Activated T-cell treated with anti-CD3 and anti-CD28 coated beads, Interleukin-2, amount 50 U/mL, for 72 hours (primary cell): ENCODE results near the gene BAIAP2. TPM values are rescaled to one million over a fixed set of nuclear protein-coding genes. Genes with fewer than 3 reads are reported as not detected.

Experiments used
- ATAC-seq, 2 donors: fragments of 150-1000 bp; cut with Tn5 transposase; replicated peaks in 1 of 2; 2 replicates each; pipeline ENCODE4 v1.10.0; 2021; ENCODE audit warnings: moderate library complexity in 2 of 2, mild to moderate bottlenecking in 1 of 2
- DNase-seq, 2 donors: peaks; one replicate each; pipeline ENCODE4 v3.0.0; 2021 to 2022; ENCODE audit warnings: mixed read lengths in 1 of 2
- H3K27ac Mint-ChIP-seq: one replicate; pipeline ENCODE4 v1.8.0; 2022; ENCODE audit warnings: mild to moderate bottlenecking, moderate library complexity, mixed read lengths
- H3K27me3 Mint-ChIP-seq: one replicate; pipeline ENCODE4 v1.8.0; 2022; ENCODE audit warnings: low read depth, mixed read lengths
- H3K36me3 Mint-ChIP-seq, 2 donors: one replicate each; pipeline ENCODE4 v1.8.0; 2022; ENCODE audit warnings: mixed read lengths in 2 of 2, mild to moderate bottlenecking in 1 of 2; ENCODE audit not compliant: insufficient read depth in 2 of 2
- H3K4me1 Mint-ChIP-seq: one replicate; pipeline ENCODE4 v1.8.0; 2022; ENCODE audit warnings: low read depth, mixed read lengths
- H3K4me3 Mint-ChIP-seq, 2 donors: one replicate each; pipeline ENCODE4 v1.8.0; 2022; ENCODE audit warnings: mild to moderate bottlenecking in 2 of 2, mixed read lengths in 2 of 2, moderate library complexity in 2 of 2
- H3K9me3 Mint-ChIP-seq, 2 donors: one replicate each; pipeline ENCODE4 v1.8.0; 2022; ENCODE audit warnings: mixed read lengths in 2 of 2
- total RNA-seq, 2 donors: library from RNA; stranded (reverse); gene quantifications; one replicate each; pipeline ENCODE4 v1.2.3, GENCODE V29; 2022

The BAIAP2 gene, protein sequence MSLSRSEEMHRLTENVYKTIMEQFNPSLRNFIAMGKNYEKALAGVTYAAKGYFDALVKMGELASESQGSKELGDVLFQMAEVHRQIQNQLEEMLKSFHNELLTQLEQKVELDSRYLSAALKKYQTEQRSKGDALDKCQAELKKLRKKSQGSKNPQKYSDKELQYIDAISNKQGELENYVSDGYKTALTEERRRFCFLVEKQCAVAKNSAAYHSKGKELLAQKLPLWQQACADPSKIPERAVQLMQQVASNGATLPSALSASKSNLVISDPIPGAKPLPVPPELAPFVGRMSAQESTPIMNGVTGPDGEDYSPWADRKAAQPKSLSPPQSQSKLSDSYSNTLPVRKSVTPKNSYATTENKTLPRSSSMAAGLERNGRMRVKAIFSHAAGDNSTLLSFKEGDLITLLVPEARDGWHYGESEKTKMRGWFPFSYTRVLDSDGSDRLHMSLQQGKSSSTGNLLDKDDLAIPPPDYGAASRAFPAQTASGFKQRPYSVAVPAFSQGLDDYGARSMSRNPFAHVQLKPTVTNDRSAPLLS
- 1 to 10 TPM; 8.7 TPM for total RNA-seq

DNA sequence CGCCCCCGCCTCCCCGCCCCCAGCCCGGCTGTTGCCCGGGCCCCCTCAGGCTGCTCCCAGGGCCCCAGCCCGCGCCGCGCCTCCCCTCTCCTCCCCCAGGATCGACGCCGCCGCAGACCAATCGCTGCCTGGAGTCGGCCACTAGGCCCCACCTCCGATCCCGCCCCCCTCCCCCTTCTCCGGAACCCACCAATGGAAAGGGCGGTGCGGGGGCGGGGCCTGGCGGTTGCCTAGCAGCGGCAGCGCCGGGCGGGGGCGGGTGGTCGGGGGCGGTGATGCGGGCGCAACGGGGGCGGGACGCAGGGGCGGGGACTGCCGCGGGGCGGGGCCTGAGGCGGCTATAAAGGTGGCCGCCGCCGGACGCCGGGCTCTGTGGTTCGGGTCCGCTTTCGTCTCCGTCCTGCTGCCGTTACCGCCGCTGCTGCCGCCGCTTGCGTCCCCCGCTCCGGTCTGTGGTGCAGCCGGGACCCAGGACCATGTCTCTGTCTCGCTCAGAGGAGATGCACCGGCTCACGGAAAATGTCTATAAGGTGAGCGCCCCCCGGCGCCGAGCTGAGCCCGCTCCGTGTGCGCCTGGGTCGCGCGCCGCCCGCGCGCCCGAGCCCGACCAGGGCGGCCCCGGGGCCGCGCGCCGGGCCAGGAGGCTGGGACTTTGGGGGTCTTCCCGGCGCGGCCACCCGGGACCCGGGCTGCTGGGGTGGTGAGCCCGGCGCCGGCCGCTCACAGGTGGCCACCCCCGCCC is at the start of gene BAIAP2:
Gene BAIAP2, plus strand, starts transcription at position 373 of the 742 bp plus-strand sequence. Its CDS starts 104 bp downstream, at position 477.
- Mint-ChIP-seq H3K27me3 (peaks cover 32% of the 10 kb centered on the region), H3K4me3 (peak within 1 kb of the TSS; percentile 79 to 83), H3K9me3 (no peaks in the 10 kb centered on the region), H3K4me1 (peaks cover 18% of the 10 kb centered on the region), H3K36me3 (peaks cover 0 to 1% of the 10 kb centered on the region in 2 donors), H3K27ac (peak within 1 kb of the TSS; percentile 51)
- DNase-seq: peak; percentile 94 to 95
- ATAC-seq: peak; percentile 90

DNA sequence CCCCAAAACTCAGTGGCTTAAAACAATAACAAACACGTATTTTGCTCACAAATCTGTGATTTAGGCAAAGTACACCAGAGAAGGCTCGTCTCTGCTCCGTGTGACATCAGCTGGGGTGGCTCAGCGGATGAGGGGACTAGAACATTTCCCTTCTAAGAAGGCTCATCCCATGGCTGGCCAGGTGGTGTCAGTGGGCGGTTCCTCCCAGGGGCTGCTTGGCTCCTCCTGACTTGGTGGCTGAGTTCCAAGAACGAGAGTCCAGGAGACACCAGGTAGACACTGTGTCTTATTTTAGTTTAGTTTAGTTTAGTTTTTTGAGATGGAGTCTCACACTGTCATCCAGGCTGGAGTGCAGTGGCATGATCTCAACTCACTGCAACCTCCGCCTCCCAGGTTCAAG is 48.9 kb upstream of the BAIAP2 start:
- Mint-ChIP-seq H3K4me1 (peaks cover 5% of the 10 kb centered on the region), H3K27ac (no peak overlapping the region), H3K27me3 (peaks cover 10% of the 10 kb centered on the region), H3K9me3 (no peaks in the 10 kb centered on the region), H3K4me3 (no peak overlapping the region), H3K36me3 (no peaks in the 10 kb centered on the region)
- DNase-seq (no peak), ATAC-seq (no peak)

DNA sequence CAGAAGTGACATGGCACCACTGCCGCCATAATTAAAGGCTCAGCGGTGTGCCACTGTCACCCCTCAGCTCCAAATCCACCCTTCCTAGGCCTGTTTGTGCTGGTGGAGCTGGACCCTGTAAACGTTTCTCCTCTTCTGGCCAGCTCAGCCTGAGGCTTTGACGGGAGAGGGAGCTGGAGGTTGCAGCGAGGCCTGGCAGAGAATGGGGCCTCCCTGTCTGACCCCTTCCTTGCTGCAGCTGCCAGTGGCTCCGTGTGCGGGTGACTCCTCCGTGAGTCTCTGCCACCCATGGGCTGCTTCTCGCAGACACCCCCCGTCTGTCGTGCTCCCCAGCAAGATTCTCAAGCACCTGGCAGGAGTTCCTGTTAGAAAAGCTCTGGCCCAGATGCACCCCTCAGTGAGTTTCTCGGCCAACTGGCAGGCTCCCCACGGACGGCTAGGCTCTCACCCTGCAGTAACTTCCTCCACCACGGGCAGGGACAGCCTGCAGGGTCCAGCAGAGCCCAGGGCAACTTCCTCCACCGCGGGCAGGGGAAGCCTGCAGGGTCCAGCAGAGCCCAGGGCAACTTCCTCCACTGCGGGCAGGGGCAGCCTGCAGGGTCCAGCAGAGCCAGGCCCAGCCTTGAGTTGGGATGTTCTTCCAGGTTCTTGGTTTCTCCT is 48.0 kb upstream of the BAIAP2 start:
- H3K27me3 Mint-ChIP-seq: peaks cover 10% of the 10 kb centered on the region
- no peaks in the 10 kb centered on the region for H3K36me3 Mint-ChIP-seq
- no peak for DNase-seq
- H3K9me3 Mint-ChIP-seq: no peaks in the 10 kb centered on the region
- H3K27ac Mint-ChIP-seq: no peak overlapping the region
- no peak overlapping the region for H3K4me3 Mint-ChIP-seq
- peaks cover 8% of the 10 kb centered on the region for H3K4me1 Mint-ChIP-seq
- no peak for ATAC-seq

DNA sequence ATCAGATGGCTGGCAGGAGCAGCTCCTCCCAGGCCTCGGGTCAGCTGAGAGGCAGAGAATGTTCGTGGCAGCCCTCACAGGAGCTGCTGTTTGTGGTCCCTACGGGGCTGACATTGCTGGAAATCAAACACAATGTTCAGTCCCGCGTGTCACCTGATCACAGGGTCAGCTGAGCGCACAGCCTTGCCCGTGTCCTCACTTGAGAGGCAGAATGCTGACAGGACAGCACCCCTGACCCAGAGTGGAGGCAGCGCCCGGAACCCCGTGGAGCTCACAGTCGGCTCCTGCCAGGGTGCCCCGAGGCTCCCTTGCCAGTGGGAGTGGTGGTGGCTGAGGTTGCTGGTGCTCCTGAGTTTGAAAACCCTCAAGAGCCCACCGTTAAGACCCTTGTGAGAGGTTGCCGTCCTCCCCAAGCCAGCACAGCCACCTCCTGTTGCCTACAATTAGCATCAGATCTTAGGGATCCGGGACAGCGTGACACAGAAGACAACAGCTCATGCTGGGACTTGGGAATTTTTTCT is 47.0 kb upstream of the BAIAP2 start:
- Mint-ChIP-seq H3K9me3 (no peaks in the 10 kb centered on the region), H3K4me3 (no peak overlapping the region), H3K27ac (no peak overlapping the region), H3K4me1 (peaks cover 13% of the 10 kb centered on the region), H3K27me3 (peaks cover 7% of the 10 kb centered on the region), H3K36me3 (no peaks in the 10 kb centered on the region)
- ATAC-seq (no peak), DNase-seq (no peak)

DNA sequence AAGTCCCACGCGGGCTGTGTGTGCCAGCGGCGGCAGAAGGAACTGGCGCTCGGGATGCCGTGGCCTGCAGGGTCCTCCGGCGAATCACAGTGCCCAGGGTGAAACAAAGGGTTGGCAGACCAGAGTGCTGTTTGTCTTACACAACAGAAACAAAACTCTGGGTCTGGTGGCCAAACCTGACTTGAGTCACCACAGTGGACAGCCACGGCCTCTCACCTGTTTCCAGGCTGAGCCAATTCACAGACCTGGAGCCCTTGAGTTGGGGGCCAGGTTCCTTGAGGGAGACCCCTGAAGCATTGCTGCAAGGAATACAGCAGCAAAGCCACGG is 45.4 kb upstream of the BAIAP2 start:
- Mint-ChIP-seq H3K36me3 (no peaks in the 10 kb centered on the region), H3K4me3 (no peak overlapping the region), H3K27me3 (no peaks in the 10 kb centered on the region), H3K9me3 (no peaks in the 10 kb centered on the region), H3K4me1 (peaks cover 20% of the 10 kb centered on the region), H3K27ac (no peak overlapping the region)
- no peak for ATAC-seq
- DNase-seq: no peak

DNA sequence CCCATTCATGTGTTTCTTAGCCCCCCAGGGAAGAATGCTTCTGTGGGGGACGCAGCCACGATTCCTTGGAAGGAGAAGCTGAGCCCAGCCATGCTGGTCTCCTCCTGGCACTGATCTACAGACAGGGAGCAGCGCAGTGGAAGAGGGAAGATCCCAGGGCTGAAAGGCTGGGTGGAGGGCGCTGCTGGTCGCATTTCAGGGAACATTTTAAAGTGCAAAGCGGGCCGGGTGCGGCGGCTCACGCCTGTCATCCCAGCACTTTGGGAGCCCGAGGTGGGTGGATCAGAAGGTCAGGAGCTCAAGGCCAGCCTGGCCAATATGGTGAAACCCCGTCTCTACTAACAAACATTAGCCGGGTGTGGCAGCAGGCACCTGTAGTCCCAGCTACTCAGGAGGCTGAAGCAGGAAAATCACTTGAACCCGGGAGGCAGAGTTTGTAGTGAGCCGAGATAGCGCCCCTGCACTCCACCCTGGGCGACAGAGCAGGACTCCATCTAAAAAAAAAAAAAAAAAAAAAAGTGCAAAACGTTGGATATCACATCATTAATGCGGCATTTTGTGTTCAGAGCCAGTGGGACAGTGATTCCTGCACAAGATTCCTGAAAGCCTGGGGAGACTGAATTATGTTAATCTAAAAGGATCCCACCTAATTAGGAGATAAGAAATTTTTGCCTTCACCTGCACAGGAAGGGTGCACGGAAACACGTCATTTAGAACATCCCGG is 43.9 kb upstream of the BAIAP2 start:
- ATAC-seq: peak; percentile 1 to 56
- no peaks in the 10 kb centered on the region for H3K9me3 Mint-ChIP-seq
- H3K4me3 Mint-ChIP-seq: peak overlapping the region; percentile 76 to 80
- DNase-seq: no peak
- H3K27ac Mint-ChIP-seq: peak overlapping the region; percentile 82
- H3K4me1 Mint-ChIP-seq: peaks cover 20% of the 10 kb centered on the region
- no peaks in the 10 kb centered on the region for H3K27me3 Mint-ChIP-seq
- H3K36me3 Mint-ChIP-seq: no peaks in the 10 kb centered on the region

DNA sequence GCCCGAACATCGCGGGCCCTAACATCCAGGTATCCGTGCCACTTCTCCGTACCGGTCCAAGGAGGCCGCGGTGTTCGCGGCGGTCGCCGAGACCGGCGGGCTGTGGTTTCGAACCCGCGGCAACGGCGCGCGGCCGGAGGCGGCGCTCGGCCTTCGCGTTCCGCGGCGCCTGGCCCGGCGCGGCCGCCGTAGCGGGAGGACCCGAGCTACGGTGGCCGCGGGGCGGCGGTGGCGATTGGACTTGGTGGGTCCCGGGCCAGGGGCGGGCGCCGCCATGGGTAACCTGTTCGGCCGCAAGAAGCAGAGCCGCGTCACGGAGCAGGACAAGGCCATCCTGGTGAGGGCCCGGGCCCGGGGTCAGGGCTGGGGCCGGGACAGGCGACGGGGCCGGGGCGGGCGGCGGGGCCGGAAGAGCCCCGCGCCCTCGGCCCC is 43.3 kb upstream of the BAIAP2 start, which contains the start of gene CHMP6:
Gene CHMP6, plus strand, starts transcription at position 197 of the 432 bp plus-strand sequence. Its CDS starts 78 bp downstream, at position 275.
- peak within 1 kb of the TSS; percentile 82 for H3K27ac Mint-ChIP-seq
- H3K9me3 Mint-ChIP-seq: no peaks in the 10 kb centered on the region
- H3K4me1 Mint-ChIP-seq: peaks cover 20% of the 10 kb centered on the region
- H3K4me3 Mint-ChIP-seq: peak within 1 kb of the TSS; percentile 80 to 82
- no peaks in the 10 kb centered on the region for H3K27me3 Mint-ChIP-seq
- ATAC-seq (peak; percentile 80 to 83), DNase-seq (peak; percentile 80 to 85)
- no peaks in the 10 kb centered on the region for H3K36me3 Mint-ChIP-seq

DNA sequence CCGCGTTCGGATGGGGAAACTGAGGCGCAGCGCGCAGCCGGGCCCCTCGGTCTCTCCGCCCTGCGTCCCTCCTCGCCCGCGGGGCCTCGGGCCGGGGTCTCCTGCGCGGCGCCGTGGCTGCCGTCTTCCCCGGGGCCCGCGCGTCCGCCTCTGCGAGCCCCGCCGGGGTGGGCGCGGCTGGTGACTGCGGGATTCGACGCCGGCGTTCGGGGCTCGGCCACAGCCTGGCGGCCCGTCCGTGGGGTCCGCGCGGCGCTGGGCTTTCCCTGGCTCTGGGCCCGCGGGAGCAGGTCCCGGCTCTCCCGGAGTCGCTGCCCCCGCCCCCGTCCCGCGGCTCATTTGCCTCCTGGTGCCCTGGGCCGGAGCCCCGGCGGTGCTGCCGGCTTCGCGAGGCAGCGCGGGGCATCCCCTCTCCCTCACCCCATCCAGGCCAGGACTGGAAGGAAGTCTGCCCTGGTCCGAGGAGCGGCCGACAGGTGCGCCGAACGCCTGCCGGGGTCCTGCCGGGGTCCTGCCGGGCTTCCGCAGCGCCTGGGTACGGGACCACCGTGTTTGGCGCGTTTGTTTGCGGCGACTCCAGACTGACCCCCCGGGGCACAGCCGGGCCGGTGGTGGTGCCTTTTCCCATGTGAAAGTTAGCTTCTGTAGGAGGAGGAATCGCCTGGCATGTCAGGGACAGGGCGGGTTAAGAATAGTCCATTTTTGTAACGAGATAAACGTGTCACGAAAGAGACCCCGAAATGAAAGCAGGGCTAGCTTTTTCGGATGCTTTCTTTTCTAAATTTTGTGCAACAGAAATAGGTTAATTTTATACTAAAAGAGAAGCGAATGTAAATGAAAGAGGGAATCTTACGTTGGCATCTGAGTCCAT is 42.6 kb upstream of the BAIAP2 start:
- Mint-ChIP-seq H3K27me3 (no peaks in the 10 kb centered on the region), H3K9me3 (no peaks in the 10 kb centered on the region), H3K27ac (peak overlapping the region; percentile 60), H3K4me1 (peaks cover 20% of the 10 kb centered on the region), H3K36me3 (no peaks in the 10 kb centered on the region), H3K4me3 (peak overlapping the region; percentile 75 to 82)
- DNase-seq: no peak
- ATAC-seq: peak; percentile 39 to 53

DNA sequence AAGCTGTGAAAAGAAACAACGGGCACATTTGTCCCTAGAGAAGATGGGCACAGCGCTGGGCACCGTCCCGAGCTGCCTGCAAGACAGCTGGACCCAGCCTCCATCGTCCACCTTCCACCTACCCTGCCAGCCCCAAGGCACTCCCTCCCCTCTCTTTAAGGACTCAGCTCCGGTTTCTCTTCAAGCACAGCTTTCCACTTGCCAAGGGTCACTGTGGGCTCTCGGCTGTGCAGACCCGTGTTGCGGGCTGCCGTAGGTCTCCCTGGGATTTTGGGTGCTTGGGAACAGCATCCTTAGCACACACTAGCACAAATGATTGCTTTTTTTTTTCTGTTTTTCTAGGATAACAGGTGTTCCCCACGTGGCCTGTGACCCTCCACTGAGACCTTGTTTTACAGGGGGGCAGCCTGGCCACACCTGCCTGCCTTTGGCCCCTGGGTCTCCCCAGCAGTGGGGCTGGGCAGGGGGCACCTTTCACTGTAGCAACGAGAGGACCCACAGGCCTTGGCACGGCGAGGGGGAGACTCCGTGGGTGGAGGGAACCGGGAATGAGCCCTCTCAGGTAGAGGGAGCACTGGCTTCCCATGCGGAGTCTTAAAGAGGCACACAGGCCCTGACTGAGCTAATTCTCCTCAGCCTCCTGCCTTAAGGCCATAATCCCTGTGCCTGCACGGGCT is 41.9 kb upstream of the BAIAP2 start:
- Mint-ChIP-seq H3K4me1 (peaks cover 20% of the 10 kb centered on the region), H3K9me3 (no peaks in the 10 kb centered on the region), H3K4me3 (peak overlapping the region; percentile 75 to 82), H3K27ac (no peak overlapping the region), H3K27me3 (no peaks in the 10 kb centered on the region), H3K36me3 (no peaks in the 10 kb centered on the region)
- ATAC-seq (no peak), DNase-seq (no peak)

DNA sequence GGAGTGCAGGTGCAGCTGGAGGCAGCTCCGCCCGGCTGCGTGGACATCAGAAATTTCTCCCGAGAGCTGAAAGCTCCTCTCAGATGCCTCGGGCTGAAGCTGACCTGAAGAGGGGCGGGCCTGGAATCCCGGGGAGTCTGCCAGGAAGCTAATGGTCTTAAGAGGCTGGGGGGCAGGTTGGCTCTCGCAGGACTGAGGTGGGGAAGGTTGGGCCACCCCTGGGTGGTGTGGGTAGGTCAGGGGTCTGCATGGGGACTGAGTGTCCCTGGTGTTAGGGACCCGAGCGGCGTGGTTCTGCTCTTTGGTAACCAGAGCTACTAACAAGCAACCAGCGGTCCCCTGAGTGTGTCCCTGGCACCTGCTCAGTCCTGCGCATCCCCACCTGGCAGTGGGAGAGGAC is 39.8 kb upstream of the BAIAP2 start:
- ATAC-seq: no peak
- H3K27me3 Mint-ChIP-seq: no peaks in the 10 kb centered on the region
- no peak overlapping the region for H3K27ac Mint-ChIP-seq
- DNase-seq: no peak
- H3K9me3 Mint-ChIP-seq: no peaks in the 10 kb centered on the region
- H3K4me3 Mint-ChIP-seq: no peak overlapping the region
- H3K36me3 Mint-ChIP-seq: peaks cover 2 to 3% of the 10 kb centered on the region in 2 donors
- H3K4me1 Mint-ChIP-seq: peaks cover 20% of the 10 kb centered on the region
